IPS-18a (cell line): ENCODE results near the gene CHRNA9.

Experiments used
- H3K27ac ChIP-seq: one replicate; pipeline ENCODE4 v1.5.1; 2013; ENCODE audit warnings: low read length
- H3K27me3 ChIP-seq: one replicate; pipeline ENCODE4 v1.6.1; 2013; ENCODE audit warnings: mild to moderate bottlenecking, low read length; ENCODE audit not compliant: control insufficient read depth, insufficient read depth
- H3K36me3 ChIP-seq: one replicate; pipeline ENCODE4 v1.6.1; 2013; ENCODE audit warnings: low read depth, low read length; ENCODE audit not compliant: control insufficient read depth
- H3K4me1 ChIP-seq: one replicate; pipeline ENCODE4 v1.6.1; 2013; ENCODE audit warnings: low read depth, low read length; ENCODE audit not compliant: control insufficient read depth
- H3K4me3 ChIP-seq: one replicate; pipeline ENCODE4 v1.5.1; 2013; ENCODE audit warnings: low read length
- H3K9ac ChIP-seq: one replicate; pipeline ENCODE4 v1.6.1; 2013; ENCODE audit warnings: mild to moderate bottlenecking, low read length, moderate library complexity
- H3K9me3 ChIP-seq: one replicate; pipeline ENCODE4 v1.6.1; 2013; ENCODE audit warnings: low read depth, low read length; ENCODE audit not compliant: control insufficient read depth

CHRNA9 gene

GRCh38 chr4:40350627-40351227 is 15.6 kb downstream of the CHRNA9 start:
- H3K27me3 ChIP-seq: no peaks in the 10 kb centered on the region
- H3K36me3 ChIP-seq: no peaks in the 10 kb centered on the region
- no peaks in the 10 kb centered on the region for H3K4me1 ChIP-seq
- no peak overlapping the region for H3K27ac ChIP-seq
- H3K9ac ChIP-seq: no peak overlapping the region
- H3K9me3 ChIP-seq: no peaks in the 10 kb centered on the region
- no peak overlapping the region for H3K4me3 ChIP-seq

GRCh38 chr4:40354158-40354557 is 19.0 kb downstream of the CHRNA9 start:
- H3K27ac ChIP-seq: no peak overlapping the region

GRCh38 chr4:40355131-40355530 is 20.0 kb downstream of the CHRNA9 start:
- H3K4me3 ChIP-seq: no peak overlapping the region
- H3K36me3 ChIP-seq: no peaks in the 10 kb centered on the region
- no peaks in the 10 kb centered on the region for H3K27me3 ChIP-seq
- H3K27ac ChIP-seq: no peak overlapping the region
- no peaks in the 10 kb centered on the region for H3K9me3 ChIP-seq
- H3K9ac ChIP-seq: no peak overlapping the region
- no peaks in the 10 kb centered on the region for H3K4me1 ChIP-seq

More at GRCh38 chr4:40354158-40354557, 19.0 kb downstream of the CHRNA9 start:
- H3K9ac ChIP-seq: no peak overlapping the region
- H3K9me3 ChIP-seq: no peaks in the 10 kb centered on the region
- no peak overlapping the region for H3K4me3 ChIP-seq
- H3K27me3 ChIP-seq: no peaks in the 10 kb centered on the region
- no peaks in the 10 kb centered on the region for H3K36me3 ChIP-seq
- no peaks in the 10 kb centered on the region for H3K4me1 ChIP-seq

- peaks cover 2% of the 10 kb centered on the region for H3K9me3 ChIP-seq
- H3K36me3 ChIP-seq: no peaks in the 10 kb centered on the region
- H3K27me3 ChIP-seq: no peaks in the 10 kb centered on the region
- no peak overlapping the region for H3K27ac ChIP-seq
- H3K4me1 ChIP-seq: no peaks in the 10 kb centered on the region
- no peak overlapping the region for H3K9ac ChIP-seq
- no peak overlapping the region for H3K4me3 ChIP-seq
These were observed 22.6 kb downstream of the CHRNA9 start for GRCh38 chr4:40357738-40358137.

- no peak overlapping the region for H3K4me3 ChIP-seq
- H3K9ac ChIP-seq: no peak overlapping the region
- H3K4me1 ChIP-seq: no peaks in the 10 kb centered on the region
- peaks cover 2% of the 10 kb centered on the region for H3K9me3 ChIP-seq
- H3K36me3 ChIP-seq: no peaks in the 10 kb centered on the region
- no peak overlapping the region for H3K27ac ChIP-seq
- H3K27me3 ChIP-seq: no peaks in the 10 kb centered on the region
These were observed 26.2 kb downstream of the CHRNA9 start for GRCh38 chr4:40361338-40361737.

GRCh38 chr4:40363382-40363920 is 28.3 kb downstream of the CHRNA9 start:
- H3K4me1 ChIP-seq: no peaks in the 10 kb centered on the region
- no peak overlapping the region for H3K4me3 ChIP-seq
- H3K9ac ChIP-seq: no peak overlapping the region
- H3K9me3 ChIP-seq: peaks cover 2% of the 10 kb centered on the region
- no peaks in the 10 kb centered on the region for H3K27me3 ChIP-seq
- H3K36me3 ChIP-seq: no peaks in the 10 kb centered on the region
- H3K27ac ChIP-seq: no peak overlapping the region

GRCh38 chr4:40363945-40364344 is 28.8 kb downstream of the CHRNA9 start:
- Histone ChIP-seq H3K9ac (no peak overlapping the region), H3K4me1 (no peaks in the 10 kb centered on the region), H3K27me3 (no peaks in the 10 kb centered on the region), H3K9me3 (peaks cover 2% of the 10 kb centered on the region), H3K4me3 (no peak overlapping the region), H3K27ac (no peak overlapping the region), H3K36me3 (no peaks in the 10 kb centered on the region)

GRCh38 chr4:40365766-40366165 is 30.6 kb downstream of the CHRNA9 start:
- Histone ChIP-seq H3K9me3 (peaks cover 2% of the 10 kb centered on the region), H3K27ac (no peak overlapping the region), H3K27me3 (no peaks in the 10 kb centered on the region), H3K4me3 (no peak overlapping the region), H3K4me1 (no peaks in the 10 kb centered on the region), H3K36me3 (no peaks in the 10 kb centered on the region), H3K9ac (no peak overlapping the region)

GRCh38 chr4:40367451-40367850 is 32.3 kb downstream of the CHRNA9 start:
- Histone ChIP-seq H3K4me3 (no peak overlapping the region), H3K27ac (no peak overlapping the region), H3K4me1 (no peaks in the 10 kb centered on the region)

GRCh38 chr4:40369437-40370274 is 34.5 kb downstream of the CHRNA9 start:
- Histone ChIP-seq H3K4me3 (no peak overlapping the region), H3K27ac (no peak overlapping the region), H3K27me3 (no peaks in the 10 kb centered on the region), H3K9me3 (no peaks in the 10 kb centered on the region), H3K36me3 (no peaks in the 10 kb centered on the region), H3K9ac (no peak overlapping the region), H3K4me1 (no peaks in the 10 kb centered on the region)

More at GRCh38 chr4:40367451-40367850, 32.3 kb downstream of the CHRNA9 start:
- Histone ChIP-seq H3K9me3 (no peaks in the 10 kb centered on the region), H3K27me3 (no peaks in the 10 kb centered on the region), H3K36me3 (no peaks in the 10 kb centered on the region), H3K9ac (no peak overlapping the region)

GRCh38 chr4:40372651-40373050 is 37.5 kb downstream of the CHRNA9 start:
- Histone ChIP-seq H3K4me1 (no peaks in the 10 kb centered on the region), H3K4me3 (no peak overlapping the region), H3K9me3 (no peaks in the 10 kb centered on the region), H3K27me3 (no peaks in the 10 kb centered on the region), H3K9ac (no peak overlapping the region), H3K36me3 (no peaks in the 10 kb centered on the region), H3K27ac (no peak overlapping the region)
